HG03378 (cell line): ENCODE data around the gene LSP1.

Source experiments
- ATAC-seq: cut with Tn5 transposase; IDR thresholded peaks from one replicate; pipeline ENCODE4 v1.9.1; 2021; ENCODE audit warnings: mild to moderate bottlenecking, moderate library complexity; ENCODE audit not compliant: unreplicated experiment

LSP1 gene

GRCh38 chr11:1913271-1914060 is 60.6 kb downstream of the LSP1 start:
- ATAC-seq, result no peak

GRCh38 chr11:1915795-1916131 is 62.9 kb downstream of the LSP1 start:
- no peak for ATAC-seq

GRCh38 chr11:1916132-1916985 is 63.5 kb downstream of the LSP1 start:
- peak; percentile 48 for ATAC-seq

- no peak for ATAC-seq
Observed at GRCh38 chr11:1916986-1917522, 64.2 kb downstream of the LSP1 start.

- no peak for ATAC-seq
Observed at GRCh38 chr11:1917523-1918435, 64.9 kb downstream of the LSP1 start.

GRCh38 chr11:1918436-1919315 is 65.8 kb downstream of the LSP1 start:
- no peak for ATAC-seq

- ATAC-seq, result no peak
Observed at GRCh38 chr11:1919391-1920127, 66.7 kb downstream of the LSP1 start, which contains the start of gene TNNT3. TSS of gene TNNT3 (plus strand) at chr11:1919703. CDS start at chr11:1922875, 3,172 bp downstream.

GRCh38 chr11:1920128-1920908 is 67.4 kb downstream of the LSP1 start:
- no peak for ATAC-seq

- no peak for ATAC-seq
Observed at GRCh38 chr11:1920909-1921573, 68.2 kb downstream of the LSP1 start.

- no peak for ATAC-seq
Observed at GRCh38 chr11:1921574-1922141, 68.8 kb downstream of the LSP1 start.

- ATAC-seq, result no peak
Observed at GRCh38 chr11:1922481-1923081, 69.7 kb downstream of the LSP1 start.

- no peak for ATAC-seq
Observed at GRCh38 chr11:1923201-1923956, 70.5 kb downstream of the LSP1 start.

- no peak for ATAC-seq
Observed at GRCh38 chr11:1924181-1924580, 71.3 kb downstream of the LSP1 start.

GRCh38 chr11:1924646-1925372 is 71.9 kb downstream of the LSP1 start:
- ATAC-seq, result no peak

GRCh38 chr11:1925373-1926155 is 72.7 kb downstream of the LSP1 start:
- no peak for ATAC-seq
